Stimulated activated CD8-positive, alpha-beta memory T cell treated with anti-CD3 and anti-CD28 coated beads, Interleukin-15, amount 100 ng/mL, for 1 hour (primary cell): ENCODE data around the gene ERF.
"Not testable (repeated sequence)": the region's sequence is repeated elsewhere in the genome, so short reads cannot be mapped to it uniquely, and the experiment has no call there.

Source experiments
- DNase-seq: peaks from one replicate; pipeline ENCODE4 v3.0.0-alpha.2; 2020; ENCODE audit warnings: low read depth

Gene ERF

GRCh38 chr19:42275103-42275502 is 20.2 kb upstream of the ERF start:
- DNase-seq = no peak

- no peak for DNase-seq
Observed at GRCh38 chr19:42274065-42274682, 19.2 kb upstream of the ERF start.

DNA sequence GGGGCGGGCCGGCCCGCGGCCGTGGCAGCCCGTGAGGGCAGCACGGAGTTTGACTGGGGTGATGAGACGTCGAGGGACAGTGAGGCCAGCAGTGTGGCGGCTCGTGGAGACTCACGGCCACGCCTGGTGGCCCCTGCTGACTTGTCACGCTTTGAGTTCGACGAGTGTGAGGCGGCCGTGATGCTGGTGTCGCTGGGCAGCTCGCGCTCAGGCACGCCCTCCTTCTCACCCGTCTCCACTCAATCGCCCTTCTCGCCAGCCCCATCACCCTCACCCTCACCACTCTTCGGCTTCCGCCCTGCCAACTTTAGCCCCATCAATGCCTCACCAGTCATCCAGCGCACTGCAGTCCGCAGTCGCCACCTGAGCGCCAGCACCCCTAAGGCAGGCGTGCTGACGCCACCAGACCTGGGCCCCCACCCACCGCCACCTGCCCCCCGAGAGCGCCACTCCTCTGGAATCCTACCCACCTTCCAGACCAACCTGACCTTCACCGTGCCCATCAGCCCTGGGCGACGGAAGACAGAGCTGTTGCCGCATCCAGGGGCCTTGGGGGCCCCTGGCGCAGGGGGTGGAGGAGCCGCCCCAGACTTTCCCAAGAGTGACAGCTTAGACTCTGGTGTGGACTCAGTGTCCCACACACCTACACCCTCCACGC is 18.6 kb upstream of the ERF start:
- no peak for DNase-seq

DNA sequence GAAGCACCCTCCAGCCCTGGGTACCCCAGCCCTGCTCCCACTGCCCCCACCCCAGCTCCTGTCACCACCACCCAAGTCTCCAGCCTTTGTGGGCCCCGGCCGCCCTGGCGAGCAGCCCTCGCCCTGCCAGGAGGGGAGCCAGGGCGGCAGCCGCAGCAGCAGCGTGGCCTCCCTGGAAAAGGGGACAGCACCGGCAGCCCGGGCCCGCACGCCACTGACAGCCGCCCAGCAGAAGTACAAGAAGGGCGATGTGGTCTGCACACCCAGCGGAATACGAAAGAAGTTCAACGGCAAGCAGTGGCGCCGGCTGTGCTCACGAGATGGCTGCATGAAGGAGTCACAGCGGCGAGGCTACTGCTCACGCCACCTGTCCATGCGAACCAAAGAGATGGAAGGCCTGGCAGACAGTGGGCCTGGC is 18.1 kb upstream of the ERF start:
- no peak for DNase-seq

DNA sequence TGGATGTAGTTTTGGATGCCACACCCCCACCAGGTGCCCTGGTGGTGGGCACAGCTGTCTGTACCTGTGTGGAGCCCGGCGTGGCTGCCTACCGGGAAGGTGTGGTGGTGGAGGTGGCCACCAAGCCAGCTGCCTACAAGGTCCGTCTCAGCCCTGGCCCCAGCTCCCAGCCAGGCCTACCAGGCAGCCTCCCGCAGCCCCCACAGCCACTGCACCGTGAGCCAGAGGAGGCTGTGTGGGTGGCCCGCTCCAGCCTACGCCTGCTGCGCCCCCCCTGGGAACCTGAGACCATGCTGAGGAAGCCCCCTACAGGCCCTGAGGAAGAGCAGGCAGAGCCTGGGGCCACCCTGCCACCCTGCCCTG is 17.6 kb upstream of the ERF start:
- DNase-seq = no peak

DNA sequence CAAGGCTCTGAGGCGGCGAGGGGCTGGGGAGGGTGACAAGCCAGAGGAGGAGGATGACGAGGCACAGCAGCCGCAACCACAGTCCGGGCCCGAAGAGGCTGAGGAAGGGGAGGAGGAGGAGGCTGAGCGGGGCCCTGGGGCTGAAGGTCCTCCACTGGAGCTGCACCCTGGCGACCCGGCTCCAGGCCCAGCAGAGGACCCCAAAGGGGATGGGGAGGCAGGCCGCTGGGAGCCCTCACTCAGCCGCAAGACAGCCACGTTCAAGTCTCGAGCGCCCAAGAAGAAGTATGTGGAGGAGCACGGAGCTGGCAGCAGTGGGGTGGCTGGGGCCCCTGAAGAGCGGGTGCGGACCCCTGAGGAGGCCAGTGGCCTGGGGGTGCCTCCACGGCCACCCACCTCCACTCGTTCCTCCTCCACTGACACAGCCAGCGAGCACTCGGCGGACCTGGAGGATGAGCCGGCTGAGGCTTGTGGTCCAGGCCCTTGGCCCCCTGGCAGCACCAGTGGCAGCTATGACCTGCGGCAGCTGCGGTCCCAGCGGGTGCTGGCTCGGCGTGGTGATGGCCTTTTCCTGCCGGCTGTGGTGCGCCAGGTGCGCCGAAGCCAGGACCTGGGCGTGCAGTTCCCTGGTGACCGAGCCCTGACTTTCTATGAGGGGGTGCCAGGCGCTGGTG is 17.1 kb upstream of the ERF start:
- DNase-seq = no peak

- DNase-seq = no peak
Observed at GRCh38 chr19:42271045-42271419, 16.1 kb upstream of the ERF start.

- no peak for DNase-seq
Observed at GRCh38 chr19:42270346-42271044, 15.6 kb upstream of the ERF start.

- DNase-seq = no peak
Observed at GRCh38 chr19:42269478-42270345, 14.8 kb upstream of the ERF start.

DNA sequence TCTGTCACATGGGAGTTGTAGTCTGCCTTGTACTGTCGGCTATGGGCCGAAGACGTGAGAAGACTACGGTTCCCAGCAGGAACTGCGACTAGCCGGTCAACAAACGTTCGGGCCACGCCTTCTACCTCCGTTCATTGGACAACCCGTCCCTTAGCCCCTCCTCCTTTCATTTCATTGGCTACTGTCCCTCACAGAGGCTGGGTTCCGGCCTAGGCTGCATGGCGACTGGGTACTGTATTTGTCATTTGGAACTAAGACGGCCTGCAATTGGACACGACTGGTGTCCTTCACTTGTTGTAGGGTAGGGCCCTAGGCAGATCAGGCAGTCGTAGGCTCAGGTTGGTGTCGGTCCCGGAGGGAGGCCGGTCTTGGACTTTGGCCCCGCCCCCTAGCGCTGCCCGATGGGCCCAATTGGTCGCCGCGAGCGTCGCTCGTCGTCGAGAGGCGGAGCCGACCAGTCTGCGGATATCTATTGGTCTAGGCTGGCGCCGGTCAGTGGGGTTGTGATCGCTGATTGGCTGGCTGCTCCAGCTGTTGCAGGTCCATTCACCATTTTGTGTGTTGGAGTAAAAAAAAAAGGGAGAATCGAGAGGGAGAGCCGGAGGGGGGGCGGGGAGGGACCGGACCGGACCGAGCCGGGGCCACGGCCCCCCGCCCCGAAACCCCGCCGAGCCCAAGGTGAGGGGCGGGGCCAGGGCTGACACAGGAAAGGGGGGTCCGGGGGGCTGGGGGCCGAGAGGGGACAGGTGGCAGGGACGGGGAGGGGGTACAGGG is 14.0 kb upstream of the ERF start, which contains the start of gene CIC:
TSS of gene CIC (plus strand) at position 549 of the 774 bp plus-strand sequence. CDS start 2,532 bp downstream, outside the sequence.
- peak; percentile 97 for DNase-seq

DNA sequence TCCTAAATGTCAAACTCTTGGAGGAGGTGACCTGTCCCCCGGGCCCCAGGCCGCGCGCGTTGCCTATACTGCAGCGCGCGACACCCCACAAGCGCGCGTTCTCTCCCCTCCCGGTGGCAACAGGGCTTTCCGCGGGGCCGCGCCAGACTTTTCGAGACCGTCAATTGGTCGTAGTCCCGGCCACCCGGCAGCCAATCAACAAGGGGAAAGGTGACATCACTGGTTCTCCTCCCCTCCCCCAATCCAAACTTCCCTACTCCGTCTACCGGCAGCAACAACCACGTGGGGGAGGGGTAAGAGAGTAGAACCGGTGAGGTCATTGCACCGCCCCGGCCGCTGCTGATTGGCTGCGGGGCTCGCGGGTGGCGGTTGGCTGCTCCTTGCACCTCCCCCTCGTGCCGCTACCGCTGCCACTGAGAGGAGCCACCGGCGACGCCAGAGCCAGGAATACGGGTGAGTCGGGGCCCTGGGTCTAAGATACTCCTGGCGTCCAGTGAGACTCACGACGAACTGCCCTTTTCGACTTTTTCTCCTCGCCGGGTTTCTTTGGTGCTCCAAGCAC is 13.3 kb upstream of the ERF start:
- peak; percentile 95 for DNase-seq

- no peak for DNase-seq
Observed at GRCh38 chr19:42267644-42268141, 12.8 kb upstream of the ERF start.

DNA sequence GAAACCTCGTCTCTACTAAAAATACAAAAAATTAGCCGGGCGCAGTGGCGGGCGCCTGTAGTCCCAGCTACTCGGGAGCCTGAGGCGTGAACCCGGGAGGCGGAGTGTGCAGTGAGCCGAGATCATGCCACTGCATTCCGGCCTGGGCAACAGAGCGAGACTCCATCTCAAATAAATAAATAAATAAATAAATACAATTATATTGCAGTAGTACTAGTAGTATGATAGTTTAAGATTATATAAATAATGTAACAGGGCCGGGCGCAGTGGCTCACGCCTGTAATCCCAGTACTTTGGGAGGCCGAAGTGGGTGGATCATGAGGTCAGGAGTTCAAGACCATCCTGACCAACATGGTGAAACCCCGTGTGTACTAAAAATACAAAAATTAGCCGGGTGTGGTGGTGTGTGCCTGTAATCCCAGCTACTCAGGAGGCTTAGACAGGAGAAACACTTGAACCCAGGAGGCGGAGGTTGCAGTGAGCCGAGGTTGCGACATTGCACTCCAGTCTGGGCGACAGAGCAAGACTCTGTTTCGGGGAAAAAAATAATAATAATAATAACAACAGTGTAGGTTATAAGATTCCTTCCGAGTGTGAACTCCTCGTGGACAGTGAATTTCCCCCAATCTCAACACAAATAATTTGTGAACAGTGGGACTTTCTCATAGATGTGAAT is 12.1 kb upstream of the ERF start:
- DNase-seq = not testable (repeated sequence)

DNA sequence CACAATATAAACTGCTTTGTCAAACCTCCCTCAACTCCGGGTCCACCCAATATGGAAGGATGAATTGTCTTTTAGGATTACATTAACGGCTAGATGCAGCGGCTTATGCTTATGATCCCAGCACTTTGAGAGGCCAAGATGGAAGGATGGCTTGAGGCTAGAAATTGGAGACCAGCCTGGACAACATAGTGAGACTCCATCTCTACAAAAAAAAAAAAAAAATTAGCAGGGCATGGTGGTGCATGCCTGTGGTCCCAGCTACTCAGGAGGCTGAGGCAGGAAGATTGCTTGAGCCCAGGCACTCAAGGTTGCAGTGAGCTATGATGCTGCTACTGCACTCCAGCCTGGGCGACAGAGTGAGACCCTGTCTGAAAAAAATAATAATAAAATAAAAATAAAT is 11.2 kb upstream of the ERF start:
- not testable (repeated sequence) for DNase-seq

GRCh38 chr19:42261763-42262162 is 6.8 kb upstream of the ERF start:
- DNase-seq = no peak

GRCh38 chr19:42257842-42258241 is 2.9 kb upstream of the ERF start:
- DNase-seq = not testable (repeated sequence)

- DNase-seq = no peak
Observed at GRCh38 chr19:42255766-42256745, 1.1 kb upstream of the ERF start.

GRCh38 chr19:42254089-42254849 is 659 bp downstream of the ERF start:
- peak; percentile 58 for DNase-seq
